Measurements from ENCODE around the gene SMIM17. TPM values are rescaled to one million over a fixed set of nuclear protein-coding genes. Genes with fewer than 3 reads are reported as not detected.

SMIM17 gene
- total RNA-seq, 2 experiments from 2014 or later: not detected

GRCh38 chr19:56690670-56691069, 47.7 kb downstream of the SMIM17 start:
- Mint-ChIP-seq H3K27me3 (no peaks in the 10 kb centered on the region), H3K36me3 (ENCODE audit: low read depth) (peaks cover 64% of the 10 kb centered on the region), H3K4me1 (ENCODE audit: low read depth) (no peaks in the 10 kb centered on the region), H3K27ac (no peak overlapping the region), H3K4me3 (no peak overlapping the region), H3K9me3 (peaks cover 18% of the 10 kb centered on the region)
- intact Hi-C loops (cut with DNase I, micrococcal nuclease): no loop called here
- H3K27ac ChIP-seq (ENCODE audit: low read depth in 1 of 2, low read length in 2 of 2): no peak overlapping the region
- H3K36me3 ChIP-seq (ENCODE audit: insufficient read depth, low read length): no peaks in the 10 kb centered on the region
- ChIA-PET POLR2A (no interaction called here), CTCF (no interaction called here)
- H3K4me3 ChIP-seq (ENCODE audit: low read length): no peak overlapping the region
- TF ChIP-seq CTCF (IDR thresholded peaks at IDR 0.05): no peak
- DNase-seq (no peak), ATAC-seq (ENCODE audit: poor library complexity) (no peak)
- no peaks in the 10 kb centered on the region for H3K4me1 ChIP-seq (ENCODE audit: insufficient read depth, low read length)
- no peaks in the 10 kb centered on the region for H3K27me3 ChIP-seq (ENCODE audit: control insufficient read depth in 1 of 2, insufficient read depth in 2 of 2, low read length in 2 of 2)
- H3K9me3 ChIP-seq (ENCODE audit: control insufficient read depth in 1 of 2, insufficient read depth in 1 of 2, low read length in 2 of 2): peaks cover 25 to 48% of the 10 kb centered on the region in 2 experiments

GRCh38 chr19:56692206-56692895, 49.4 kb downstream of the SMIM17 start:
- no peak for ATAC-seq (ENCODE audit: poor library complexity)
- Mint-ChIP-seq H3K4me1 (ENCODE audit: low read depth) (no peaks in the 10 kb centered on the region), H3K27me3 (no peaks in the 10 kb centered on the region), H3K36me3 (ENCODE audit: low read depth) (peaks cover 49% of the 10 kb centered on the region), H3K9me3 (peaks cover 13% of the 10 kb centered on the region), H3K27ac (no peak overlapping the region), H3K4me3 (no peak overlapping the region)
- no peak for DNase-seq
- Histone ChIP-seq H3K27me3 (ENCODE audit: control insufficient read depth in 1 of 2, insufficient read depth in 2 of 2, low read length in 2 of 2) (no peaks in the 10 kb centered on the region), H3K27ac (ENCODE audit: low read depth in 1 of 2, low read length in 2 of 2) (no peak overlapping the region), H3K36me3 (ENCODE audit: insufficient read depth, low read length) (no peaks in the 10 kb centered on the region), H3K9me3 (ENCODE audit: control insufficient read depth in 1 of 2, insufficient read depth in 1 of 2, low read length in 2 of 2) (peaks cover 23 to 46% of the 10 kb centered on the region in 2 experiments), H3K4me1 (ENCODE audit: insufficient read depth, low read length) (no peaks in the 10 kb centered on the region), H3K4me3 (ENCODE audit: low read length) (no peak overlapping the region)
- TF ChIP-seq CTCF (IDR thresholded peaks at IDR 0.05): no peak
- ChIA-PET POLR2A (no interaction called here), CTCF (interaction anchor here (1.0 kb wide), 1 partner anchor 9 kb away, joined by 3 read pairs; no protein-coding TSS in a partner anchor)
- intact Hi-C loops (cut with DNase I, micrococcal nuclease): no loop called here

GRCh38 chr19:56699552-56699951, 56.6 kb downstream of the SMIM17 start:
- Histone ChIP-seq H3K27ac (ENCODE audit: low read depth in 1 of 2, low read length in 2 of 2) (no peak overlapping the region), H3K27me3 (ENCODE audit: control insufficient read depth in 1 of 2, insufficient read depth in 2 of 2, low read length in 2 of 2) (no peaks in the 10 kb centered on the region), H3K9me3 (ENCODE audit: control insufficient read depth in 1 of 2, insufficient read depth in 1 of 2, low read length in 2 of 2) (peaks cover 10 to 37% of the 10 kb centered on the region in 2 experiments), H3K4me3 (ENCODE audit: low read length) (no peak overlapping the region), H3K4me1 (ENCODE audit: insufficient read depth, low read length) (no peaks in the 10 kb centered on the region), H3K36me3 (ENCODE audit: insufficient read depth, low read length) (no peaks in the 10 kb centered on the region)
- H3K9me3 Mint-ChIP-seq: peaks cover 3% of the 10 kb centered on the region
- DNase-seq (no peak), ATAC-seq (ENCODE audit: poor library complexity) (no peak)
- TF ChIP-seq CTCF (IDR thresholded peaks at IDR 0.05): no peak
- no peaks in the 10 kb centered on the region for H3K4me1 Mint-ChIP-seq (ENCODE audit: low read depth)
- H3K27me3 Mint-ChIP-seq: no peaks in the 10 kb centered on the region
- H3K36me3 Mint-ChIP-seq (ENCODE audit: low read depth): peaks cover 10% of the 10 kb centered on the region
- intact Hi-C loops (cut with DNase I, micrococcal nuclease): no loop called here
- ChIA-PET CTCF (no interaction called here), POLR2A (no interaction called here)
- H3K27ac Mint-ChIP-seq: no peak overlapping the region
- no peak overlapping the region for H3K4me3 Mint-ChIP-seq
